HG03469 (cell line): ENCODE results near the gene MIEN1.
A peak's percentile ranks its signal among the peaks of the same experiment; 100 is the strongest.
"Not testable (repeated sequence)": the region's sequence is repeated elsewhere in the genome, so short reads cannot be mapped to it uniquely, and the experiment has no call there.

Experiments used
- ATAC-seq: cut with Tn5 transposase; IDR thresholded peaks from one replicate; pipeline ENCODE4 v1.9.1; 2021; ENCODE audit warnings: mild to moderate bottlenecking, moderate library complexity, moderate number of reproducible peaks; ENCODE audit not compliant: unreplicated experiment

The MIEN1 gene

DNA sequence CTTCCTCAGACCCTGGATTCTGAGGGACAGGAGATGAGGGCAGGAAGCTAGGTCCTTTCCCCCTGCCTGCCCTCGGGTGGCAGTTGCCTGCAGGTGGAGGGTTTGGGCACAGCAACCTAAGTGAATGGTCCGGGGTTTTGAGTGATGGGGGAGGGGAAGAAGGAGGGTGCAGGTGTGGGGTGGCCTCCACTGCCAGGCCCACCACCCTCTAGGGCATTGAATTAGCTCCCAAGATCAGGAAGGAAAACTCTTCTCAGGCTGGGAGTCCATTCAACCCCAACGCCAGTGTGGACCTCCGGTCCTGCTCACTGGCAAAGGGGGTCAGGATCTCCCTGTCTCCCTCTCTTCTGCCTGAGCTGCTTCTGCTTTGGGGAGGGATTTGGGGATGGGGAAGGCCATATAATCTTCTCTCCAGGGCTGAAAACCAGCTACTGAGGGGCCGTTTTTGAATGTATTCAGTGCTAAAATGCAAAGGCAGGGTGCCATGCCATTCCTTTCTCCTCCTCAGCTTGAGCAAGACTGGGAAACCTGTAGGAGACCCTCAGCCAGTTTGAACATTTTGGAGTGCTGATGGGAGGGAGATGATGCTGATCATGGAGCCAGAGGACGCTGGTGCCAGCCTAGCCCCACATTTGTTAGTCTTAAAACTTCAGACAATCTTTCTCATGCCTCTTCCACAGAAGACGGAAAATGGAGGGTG is 26.2 kb upstream of the MIEN1 start:
- ATAC-seq, result no peak

DNA sequence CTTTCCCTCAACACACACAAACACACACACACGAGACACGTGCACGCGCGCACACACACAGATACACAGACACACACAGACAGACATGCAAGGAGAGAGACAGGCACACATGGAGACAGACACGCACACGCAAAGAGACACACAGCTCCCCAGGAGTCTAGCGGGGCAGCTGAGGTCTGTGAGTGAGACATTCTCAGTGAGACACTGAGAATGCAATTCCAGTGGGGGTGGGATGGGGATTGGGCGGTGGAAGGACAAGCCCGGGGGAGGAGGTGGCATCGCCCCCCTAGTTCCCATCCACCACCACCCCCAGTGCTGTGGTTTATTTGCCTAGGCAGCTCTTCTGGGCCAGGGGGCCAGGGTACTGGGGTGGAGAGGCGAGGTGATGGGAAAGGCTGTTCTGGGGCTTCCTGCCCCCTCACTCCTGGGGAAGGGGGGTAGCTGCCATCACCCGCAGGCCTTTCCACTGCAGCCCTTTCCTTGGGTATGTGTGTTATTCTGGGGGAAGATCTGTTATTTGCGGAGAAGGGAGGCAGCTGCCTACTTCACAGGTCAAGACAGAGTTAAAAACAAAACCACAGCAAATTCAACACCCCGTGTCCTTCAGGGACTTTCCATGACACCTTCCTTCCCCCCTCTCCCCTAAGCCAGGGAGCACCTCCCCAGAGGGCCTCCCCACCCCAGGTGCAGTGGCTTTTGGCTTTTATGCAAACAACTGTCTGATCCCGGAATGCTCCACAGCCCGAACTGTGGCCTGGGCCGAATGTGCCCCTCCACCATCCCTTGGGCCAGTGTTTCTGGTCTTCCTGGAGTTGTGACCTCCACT is 25.4 kb upstream of the MIEN1 start:
- ATAC-seq, result no peak

DNA sequence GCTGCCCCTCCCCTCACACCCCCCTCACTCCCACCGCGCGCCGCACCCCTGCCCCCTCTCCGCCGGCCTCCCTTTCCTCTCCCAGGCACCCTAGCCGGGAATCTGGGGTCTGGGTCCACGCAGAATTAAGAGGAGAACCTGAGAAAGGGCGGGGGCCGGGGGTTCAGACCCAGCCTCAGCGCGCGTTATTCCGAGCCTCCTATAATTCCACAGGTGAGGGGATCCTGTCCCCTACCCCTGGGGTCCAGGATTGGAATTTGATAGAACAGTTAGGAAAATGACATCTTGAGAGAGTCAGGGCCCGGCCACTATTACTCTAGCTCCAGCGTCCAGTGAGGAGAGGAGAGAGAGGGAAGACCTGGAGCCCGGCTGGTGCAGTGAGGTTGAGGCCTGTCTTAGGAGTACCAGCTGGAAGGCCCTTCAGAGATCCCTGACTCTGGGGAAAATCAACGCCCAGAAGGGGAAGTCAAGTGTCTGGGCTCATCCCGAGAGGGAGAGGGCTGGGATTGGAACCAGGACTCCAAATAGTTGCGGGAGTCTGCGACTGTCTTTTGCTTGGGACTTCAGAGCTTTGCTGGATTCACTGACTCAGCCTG is 24.7 kb upstream of the MIEN1 start:
- ATAC-seq, result no peak

DNA sequence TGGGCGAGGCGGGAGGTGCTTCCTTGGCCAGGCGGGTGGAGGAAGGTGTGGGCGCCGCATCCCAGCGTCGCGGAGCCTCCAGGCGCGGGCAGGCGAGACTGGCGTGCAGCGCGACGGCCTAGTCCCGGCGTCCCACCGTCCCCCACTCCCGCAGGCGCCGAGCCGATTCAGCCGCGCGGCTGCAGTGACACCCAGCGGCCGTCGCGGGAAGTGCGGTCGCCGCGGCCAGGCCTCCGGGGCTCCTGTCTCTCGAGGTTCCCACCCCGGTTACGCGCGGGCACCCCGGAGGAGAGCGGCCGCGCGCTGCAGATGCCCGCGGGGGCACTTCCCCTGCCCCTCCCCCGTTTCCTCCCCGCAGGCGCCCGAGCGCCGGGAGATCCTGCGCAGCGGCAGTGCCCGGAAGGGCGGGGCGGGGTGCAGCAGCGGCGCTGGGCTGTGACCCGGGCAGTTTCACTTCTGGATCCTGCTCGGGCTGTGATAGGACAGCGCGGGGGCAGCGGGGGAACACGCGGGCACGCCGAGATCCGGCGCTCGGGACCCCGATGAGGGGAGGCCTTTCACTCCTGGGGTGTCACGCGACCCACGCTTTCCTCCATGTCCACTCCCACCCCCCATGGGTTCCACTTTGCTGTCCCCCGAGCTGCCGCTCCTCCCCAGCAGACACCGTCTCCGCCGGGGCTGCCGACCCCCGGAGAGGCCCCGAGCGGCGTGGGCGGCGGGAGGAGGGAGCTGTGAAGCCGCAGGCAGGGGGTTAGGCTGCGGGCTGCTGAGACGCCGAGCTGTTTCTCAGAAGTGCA is 24.0 kb upstream of the MIEN1 start:
- peak; percentile 47 for ATAC-seq

DNA sequence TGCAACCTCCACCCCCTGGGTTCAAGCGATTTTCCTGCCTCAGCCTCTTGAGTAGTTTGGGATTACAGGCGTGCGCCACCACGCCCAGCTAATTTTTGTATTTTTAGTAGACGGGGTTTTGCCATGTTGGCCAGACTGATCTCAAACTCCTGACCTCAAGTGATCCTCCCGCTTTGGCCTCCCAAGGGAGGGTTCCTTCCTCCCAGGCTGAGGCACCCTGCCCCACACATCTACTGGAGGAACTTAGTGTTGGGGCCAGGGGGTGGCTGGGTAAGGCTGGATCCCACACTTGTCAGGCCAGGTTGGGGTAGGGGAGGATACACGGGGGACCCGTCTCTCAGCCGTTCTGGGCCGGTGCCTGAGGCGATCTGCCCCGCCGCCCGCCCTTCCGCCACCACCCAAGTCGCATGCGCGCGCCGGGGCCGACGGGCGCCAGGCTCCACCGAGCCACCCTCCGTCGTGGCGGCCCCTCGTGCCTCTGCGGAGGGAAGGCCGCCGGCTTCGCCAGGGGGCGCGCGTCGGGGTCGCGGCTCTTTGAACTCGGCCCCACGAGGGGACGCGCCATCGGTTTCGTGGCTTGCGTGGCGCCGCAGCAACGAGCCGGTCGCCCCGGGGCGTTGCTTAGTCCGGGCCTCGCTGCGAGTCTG is 23.3 kb upstream of the MIEN1 start:
- ATAC-seq, result peak; percentile 8

DNA sequence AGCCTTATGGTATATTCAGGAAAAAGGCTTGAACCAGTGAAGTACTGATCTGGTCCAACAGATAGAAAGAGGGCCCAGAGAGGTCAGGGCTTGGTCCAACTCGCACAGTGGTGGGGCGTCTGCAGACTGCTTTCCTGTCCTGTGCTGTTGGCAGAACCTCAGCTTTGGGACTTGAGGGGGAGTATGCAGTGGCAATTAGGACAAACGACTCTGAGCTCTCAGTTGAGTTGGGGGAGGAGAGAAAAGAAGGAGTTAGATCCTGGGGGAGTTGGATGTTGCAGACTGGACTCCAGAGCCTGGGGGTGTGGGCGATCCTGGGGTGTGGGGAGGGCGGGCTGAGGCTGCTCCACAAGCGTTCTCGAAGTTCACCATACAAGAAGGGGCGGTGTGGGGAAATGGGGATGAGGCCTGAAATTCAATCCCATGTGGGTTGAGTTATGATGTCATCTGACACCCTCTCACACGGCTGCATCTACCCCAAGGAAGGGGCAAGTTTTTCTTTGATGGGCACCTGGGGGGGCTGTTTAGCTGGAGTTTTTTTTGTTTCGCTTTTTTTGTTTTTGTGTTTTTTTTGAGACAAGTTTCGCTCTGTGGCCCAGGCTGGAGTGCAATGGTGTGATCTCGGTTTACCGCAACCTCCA is 22.0 kb upstream of the MIEN1 start:
- ATAC-seq, result no peak

DNA sequence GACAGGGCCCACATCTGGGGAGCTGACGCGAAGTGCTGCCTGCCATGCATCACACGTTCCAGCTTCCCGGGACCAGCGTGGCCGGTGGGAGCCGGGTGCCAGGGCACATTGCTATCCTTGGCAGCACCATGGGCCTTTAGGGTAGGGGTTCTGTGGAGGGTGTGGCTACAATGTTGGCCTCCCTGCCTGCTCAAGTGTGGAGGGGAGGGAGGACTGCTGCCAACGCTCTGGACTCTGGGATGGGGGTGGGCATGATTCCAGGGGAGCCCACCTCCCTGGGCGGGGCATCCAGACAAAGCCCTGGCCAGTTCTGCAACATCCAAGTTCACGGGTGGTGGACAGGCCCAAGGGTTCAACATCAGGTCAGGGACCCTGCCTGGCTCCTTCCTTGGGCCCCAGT is 21.3 kb upstream of the MIEN1 start:
- no peak for ATAC-seq

DNA sequence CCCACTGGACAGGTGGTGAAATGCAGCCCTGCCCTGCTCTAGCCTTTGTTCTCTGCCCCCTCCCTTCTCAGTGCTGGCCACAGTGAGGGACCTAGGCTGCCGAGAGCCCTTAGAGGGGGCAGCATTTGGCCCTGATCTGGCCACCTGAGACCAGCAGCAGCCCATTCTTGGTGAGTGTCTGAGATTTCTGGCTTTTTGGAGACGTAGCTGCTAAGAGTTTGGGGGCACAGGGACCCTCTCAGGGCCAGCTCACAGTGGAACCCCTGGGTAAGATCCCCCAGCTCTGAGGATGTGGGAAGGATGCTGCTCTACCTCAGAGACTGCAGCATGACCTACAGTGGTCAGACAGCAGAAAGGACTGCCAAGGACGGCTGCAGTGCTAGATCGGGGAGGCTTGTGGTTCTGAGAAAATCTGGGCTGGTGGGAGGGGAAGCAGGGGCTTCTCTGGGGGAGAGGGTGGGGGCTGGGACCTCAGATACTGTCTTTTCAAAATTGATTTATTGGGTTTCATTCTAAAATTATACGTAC is 20.7 kb upstream of the MIEN1 start:
- ATAC-seq, result no peak

DNA sequence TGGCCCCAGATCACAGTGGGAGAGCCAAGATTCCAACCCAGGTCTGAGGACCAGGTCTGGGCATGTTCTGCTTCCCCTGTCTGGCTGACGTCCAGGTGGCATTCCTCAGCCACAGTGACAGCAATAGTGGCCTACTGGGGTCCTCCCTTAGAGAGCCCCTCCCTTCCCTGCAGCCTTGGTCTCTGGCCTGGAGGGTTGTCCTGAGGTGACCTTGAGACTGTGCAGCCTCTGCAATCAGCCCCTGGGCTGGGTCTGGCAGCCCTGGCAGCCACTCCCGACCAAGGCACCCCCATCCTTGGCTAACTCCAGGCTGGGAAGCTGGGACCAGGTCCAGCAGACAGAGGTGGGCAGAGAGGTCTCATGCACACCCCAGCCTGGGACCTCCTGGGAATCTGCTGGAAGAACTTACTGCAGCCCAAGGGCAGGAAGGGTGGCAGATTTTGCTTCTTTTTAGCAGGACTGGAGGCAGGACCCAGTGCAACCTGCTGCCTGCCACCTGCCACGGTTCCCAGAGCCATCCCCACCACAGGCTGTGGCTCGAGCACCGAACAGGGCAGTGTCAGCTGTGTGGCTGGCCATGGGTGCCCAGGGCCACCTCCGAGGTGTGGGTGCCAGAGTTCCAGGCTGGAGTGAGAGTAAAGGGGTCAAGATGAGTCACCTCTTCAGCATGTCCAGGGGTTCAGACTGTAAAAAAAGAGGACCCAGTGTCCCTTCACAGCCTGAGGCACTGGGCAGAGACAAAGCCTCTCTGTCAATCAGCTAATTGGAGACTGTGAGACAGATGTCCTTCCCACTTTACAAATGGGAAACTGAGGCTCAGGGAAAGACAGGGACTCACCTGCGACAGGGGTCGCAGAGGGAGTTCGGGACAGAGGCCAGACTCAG is 20.0 kb upstream of the MIEN1 start:
- ATAC-seq, result no peak

DNA sequence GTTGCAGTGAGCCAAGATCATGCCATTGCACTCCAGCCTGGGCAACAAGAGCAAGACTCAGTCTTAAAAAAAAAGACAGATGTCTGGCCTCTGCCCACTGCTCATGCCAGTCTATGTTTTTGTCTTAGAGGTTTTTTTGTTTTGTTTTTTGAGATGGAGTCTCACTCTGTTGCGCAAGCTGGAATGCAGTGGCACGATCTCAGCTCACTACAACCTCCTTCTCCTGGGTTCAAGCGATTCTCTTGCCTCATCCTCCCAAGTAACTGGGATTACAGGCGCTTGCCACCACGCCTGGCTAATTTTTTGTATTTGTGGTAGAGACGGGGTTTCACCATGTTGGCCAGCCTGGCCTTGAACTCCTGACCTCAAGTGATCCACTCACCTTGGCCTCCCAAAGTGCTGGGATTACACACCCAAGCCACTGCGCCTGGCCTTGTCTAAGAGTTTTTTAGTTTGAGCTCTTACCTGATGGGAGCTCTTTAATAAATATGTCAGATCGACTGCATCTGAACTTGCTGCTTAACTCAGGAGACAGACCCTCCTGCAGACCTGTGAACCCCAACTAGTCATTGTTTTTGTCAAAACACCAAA is 18.2 kb upstream of the MIEN1 start:
- ATAC-seq, result not testable (repeated sequence)

DNA sequence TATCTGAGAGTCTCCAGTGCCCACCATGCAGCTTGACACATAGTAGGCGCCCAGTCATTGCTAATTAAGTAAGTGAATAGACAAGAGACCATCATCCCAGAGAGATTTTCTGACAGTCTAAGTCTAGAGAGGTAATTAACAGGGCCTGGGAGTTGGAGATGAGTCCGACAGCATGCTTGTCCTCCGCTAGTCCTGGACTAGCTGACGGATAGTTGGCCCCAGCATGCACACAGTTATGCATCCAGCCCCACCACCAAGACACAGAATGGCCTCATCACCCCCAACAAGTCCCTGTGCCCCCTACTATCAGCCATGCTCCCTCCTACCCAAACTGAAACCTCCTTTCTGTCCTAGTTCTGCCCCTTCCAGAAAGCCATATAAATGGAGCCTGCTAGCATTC is 17.4 kb upstream of the MIEN1 start:
- no peak for ATAC-seq

DNA sequence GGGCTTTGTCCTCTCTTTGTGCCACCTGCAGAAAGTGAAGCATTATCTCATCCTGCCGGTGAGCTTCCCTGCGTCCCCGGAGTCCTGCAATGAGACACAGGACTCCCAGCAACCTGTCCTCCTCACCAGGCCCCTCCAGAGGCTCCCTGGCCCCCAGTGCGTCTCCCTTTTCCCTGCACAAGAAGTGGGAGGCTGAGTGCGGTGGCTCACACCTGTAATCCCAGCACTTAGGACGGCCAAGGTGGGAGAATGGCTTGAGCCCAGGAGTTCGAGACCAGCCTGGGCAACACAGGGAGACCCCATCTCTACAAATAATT is 15.8 kb upstream of the MIEN1 start:
- no peak for ATAC-seq

DNA sequence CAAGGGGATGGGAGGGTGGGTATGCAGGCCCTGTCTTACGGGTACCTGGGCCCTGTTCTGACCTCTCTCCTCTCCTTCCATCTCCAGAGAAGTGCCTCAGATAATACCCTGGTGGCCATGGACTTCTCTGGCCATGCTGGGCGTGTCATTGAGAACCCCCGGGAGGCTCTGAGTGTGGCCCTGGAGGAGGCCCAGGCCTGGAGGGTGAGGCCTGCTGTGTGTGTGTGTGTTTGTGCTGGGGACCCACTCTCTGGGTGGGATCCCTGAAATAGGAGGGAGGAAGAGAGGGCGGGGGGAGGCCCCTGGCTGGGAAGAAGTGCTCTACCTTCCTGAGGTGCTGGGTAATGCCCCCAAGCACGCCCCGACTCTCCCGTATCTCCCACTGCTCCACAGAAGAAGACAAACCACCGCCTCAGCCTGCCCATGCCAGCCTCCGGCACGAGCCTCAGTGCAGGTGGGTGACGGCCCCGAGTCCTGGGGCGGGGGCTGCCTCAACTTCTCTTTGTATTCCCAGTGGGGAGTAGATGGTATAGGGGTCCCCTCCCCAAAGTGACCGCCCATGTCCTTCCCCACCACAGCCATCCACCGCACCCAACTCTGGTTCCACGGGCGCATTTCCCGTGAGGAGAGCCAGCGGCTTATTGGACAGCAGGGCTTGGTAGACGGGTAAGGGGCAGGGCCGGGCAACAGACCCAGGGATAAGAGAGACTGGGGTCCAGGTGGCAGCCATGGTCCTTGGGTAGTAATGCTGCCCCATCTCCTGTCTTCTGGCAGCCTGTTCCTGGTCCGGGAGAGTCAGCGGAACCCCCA is 15.2 kb upstream of the MIEN1 start:
- ATAC-seq, result no peak

DNA sequence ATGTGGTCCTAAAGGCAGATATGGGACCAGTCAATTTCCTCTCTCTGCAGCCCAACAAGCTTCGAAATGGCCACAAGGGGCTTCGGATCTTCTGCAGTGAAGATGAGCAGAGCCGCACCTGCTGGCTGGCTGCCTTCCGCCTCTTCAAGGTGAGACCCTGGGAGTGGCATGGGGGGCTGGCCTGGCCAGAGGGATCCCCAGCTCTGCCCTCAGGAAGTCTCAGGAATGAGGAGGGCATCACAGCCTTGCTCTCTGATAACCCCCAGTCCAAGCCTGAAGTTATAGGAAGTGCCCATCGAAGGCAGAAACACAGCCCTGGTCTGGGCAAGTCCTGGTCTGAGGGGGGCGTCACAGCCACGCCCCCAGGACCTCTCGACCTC is 14.5 kb upstream of the MIEN1 start:
- ATAC-seq, result no peak

DNA sequence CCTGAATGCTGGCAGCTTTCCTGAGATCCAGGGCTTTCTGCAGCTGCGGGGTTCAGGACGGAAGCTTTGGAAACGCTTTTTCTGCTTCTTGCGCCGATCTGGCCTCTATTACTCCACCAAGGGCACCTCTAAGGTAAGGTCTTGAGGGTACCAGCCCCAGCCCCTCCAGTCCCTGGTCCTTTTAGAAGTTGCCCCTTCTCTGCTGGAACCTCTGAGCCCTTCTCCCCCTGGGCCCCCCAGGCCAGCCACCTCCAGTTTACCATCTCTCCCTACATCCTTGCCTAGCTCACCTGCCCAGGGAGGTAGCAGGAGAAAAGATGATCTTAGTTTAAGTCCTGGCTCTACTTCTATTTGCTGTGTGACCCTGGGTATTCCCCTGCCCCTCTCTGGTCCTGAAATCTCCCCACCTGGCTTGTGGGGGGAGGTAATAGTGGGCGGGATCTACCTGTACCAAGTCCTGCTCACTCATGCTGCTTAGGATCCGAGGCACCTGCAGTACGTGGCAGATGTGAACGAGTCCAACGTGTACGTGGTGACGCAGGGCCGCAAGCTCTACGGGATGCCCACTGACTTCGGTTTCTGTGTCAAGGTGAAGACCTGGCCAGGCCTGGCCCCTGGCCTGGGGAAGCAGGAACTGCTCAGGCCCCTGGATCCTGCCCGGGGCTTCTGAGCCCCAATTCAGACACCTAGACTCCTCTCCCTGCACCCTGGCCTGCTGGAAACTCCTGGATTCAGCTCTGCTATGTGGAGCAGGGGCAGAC is 13.9 kb upstream of the MIEN1 start:
- ATAC-seq, result no peak

DNA sequence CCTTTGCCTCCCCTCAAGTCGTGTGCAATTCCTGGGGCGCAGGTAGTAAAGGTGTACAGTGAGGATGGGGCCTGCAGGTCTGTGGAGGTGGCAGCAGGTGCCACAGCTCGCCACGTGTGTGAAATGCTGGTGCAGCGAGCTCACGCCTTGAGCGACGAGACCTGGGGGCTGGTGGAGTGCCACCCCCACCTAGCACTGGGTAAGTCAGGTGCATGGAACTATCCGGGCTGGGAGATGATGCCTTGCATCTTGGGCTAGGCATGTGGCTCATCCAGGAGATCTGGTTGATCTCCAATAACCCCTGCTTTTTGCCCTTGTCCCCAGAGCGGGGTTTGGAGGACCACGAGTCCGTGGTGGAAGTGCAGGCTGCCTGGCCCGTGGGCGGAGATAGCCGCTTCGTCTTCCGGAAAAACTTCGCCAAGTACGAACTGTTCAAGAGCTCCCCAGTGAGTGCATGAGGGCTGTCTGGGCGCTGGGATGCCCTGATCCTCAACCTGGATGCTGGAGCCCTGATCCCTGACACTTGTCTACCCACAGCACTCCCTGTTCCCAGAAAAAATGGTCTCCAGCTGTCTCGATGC is 12.6 kb upstream of the MIEN1 start:
- ATAC-seq, result no peak
